HG03045 (cell line): ENCODE measurements around the gene SOAT2.
"Not testable (repeated sequence)": the region's sequence is repeated elsewhere in the genome, so short reads cannot be mapped to it uniquely, and the experiment has no call there.

Experiments used
- ATAC-seq: cut with Tn5 transposase; IDR thresholded peaks from one replicate; pipeline ENCODE4 v1.9.1; 2021; ENCODE audit warnings: mild to moderate bottlenecking, moderate library complexity; ENCODE audit not compliant: unreplicated experiment

SOAT2 gene

GRCh38 chr12:53101931-53102781, 1.1 kb upstream of the SOAT2 start:
- ATAC-seq: no peak

GRCh38 chr12:53103860-53104305, 597 bp downstream of the SOAT2 start:
- ATAC-seq: no peak

GRCh38 chr12:53105256-53105655, 2.0 kb downstream of the SOAT2 start:
- ATAC-seq: no peak

- ATAC-seq: no peak
Observed at GRCh38 chr12:53105712-53106439, 2.6 kb downstream of the SOAT2 start.

- ATAC-seq: no peak
Observed at GRCh38 chr12:53107122-53107521, 3.8 kb downstream of the SOAT2 start.

DNA sequence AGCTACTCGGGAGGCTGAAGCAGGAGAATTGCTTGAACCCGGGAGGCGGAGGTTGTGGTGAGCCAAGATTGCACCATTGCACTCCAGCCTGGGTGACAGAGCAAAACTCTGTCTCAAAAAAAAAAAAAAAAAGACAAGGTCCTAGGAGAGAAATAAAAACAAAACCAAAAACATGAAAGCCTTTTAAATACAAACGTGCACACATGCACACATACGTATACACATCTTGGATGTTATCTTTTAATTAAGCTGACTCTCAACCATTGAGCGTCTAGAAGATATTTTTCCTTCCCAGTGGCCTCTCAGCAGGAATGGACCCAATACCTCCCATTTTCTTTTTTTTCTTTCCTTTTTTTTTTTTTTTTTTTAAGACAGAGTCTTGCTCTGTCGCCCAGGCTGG, 9.1 kb downstream of the SOAT2 start:
- not testable (repeated sequence) for ATAC-seq

- ATAC-seq: no peak
Observed at GRCh38 chr12:53113136-53113705, 9.9 kb downstream of the SOAT2 start.

- no peak for ATAC-seq
Observed at GRCh38 chr12:53113951-53114350, 10.7 kb downstream of the SOAT2 start.

GRCh38 chr12:53115112-53115890, 12.0 kb downstream of the SOAT2 start:
- no peak for ATAC-seq

- ATAC-seq: no peak
Observed at GRCh38 chr12:53115891-53116648, 12.8 kb downstream of the SOAT2 start.

GRCh38 chr12:53118751-53119300, 15.5 kb downstream of the SOAT2 start:
- ATAC-seq: no peak

GRCh38 chr12:53120685-53121525, 17.6 kb downstream of the SOAT2 start:
- no peak for ATAC-seq

GRCh38 chr12:53122961-53123468, 19.7 kb downstream of the SOAT2 start:
- ATAC-seq: no peak

DNA sequence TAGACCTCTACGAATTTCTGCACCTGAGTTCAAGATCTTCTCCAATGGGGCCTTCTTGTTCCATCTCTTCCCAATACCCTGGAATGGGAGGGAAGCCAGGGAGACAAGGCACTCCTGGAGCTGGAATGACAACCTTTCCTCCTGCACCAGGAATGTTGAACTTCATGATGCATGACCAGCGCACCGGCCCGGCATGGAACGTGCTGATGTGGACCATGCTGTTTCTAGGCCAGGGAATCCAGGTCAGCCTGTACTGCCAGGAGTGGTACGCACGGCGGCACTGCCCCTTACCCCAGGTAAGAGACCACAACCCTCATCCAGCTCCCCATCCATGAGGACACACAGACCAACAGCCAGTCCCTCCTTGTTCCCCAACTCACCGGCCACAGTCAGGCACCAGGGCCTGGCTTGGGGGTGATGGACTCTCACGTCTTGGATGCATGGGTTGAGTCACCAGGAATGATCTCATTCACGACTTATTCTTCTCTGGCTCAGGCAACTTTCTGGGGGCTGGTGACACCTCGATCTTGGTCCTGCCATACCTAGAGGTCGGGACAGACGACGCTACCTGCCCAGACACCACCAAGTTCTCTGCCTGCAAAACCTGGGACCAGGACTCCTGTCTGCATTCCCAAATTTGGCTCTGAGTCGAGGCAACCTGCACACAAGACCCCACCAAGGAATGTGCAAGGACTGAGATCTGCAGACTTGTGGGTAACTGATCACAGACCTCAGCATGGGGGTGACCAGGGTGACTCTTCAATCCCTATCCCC, 20.5 kb downstream of the SOAT2 start:
- ATAC-seq: no peak

- ATAC-seq: no peak
Observed at GRCh38 chr12:53124352-53124723, 21.1 kb downstream of the SOAT2 start.

GRCh38 chr12:53127169-53127568, 23.9 kb downstream of the SOAT2 start:
- no peak for ATAC-seq

- ATAC-seq: no peak
Observed at GRCh38 chr12:53128780-53129569, 25.7 kb downstream of the SOAT2 start.
